ENCODE results near the gene HOXD1.

HOXD1 gene

GRCh38 chr2:176234940-176235339 is 46.5 kb downstream of the HOXD1 start:
- Histone ChIP-seq H3K4me3 (ENCODE audit: low read length) (no peak overlapping the region), H3K27ac (ENCODE audit: low read depth, low read length) (no peak overlapping the region), H3K4me1 (ENCODE audit: insufficient read depth, low read length) (no peaks in the 10 kb centered on the region), H3K36me3 (ENCODE audit: insufficient read depth, low read length) (no peaks in the 10 kb centered on the region), H3K9me3 (ENCODE audit: insufficient read depth, low read depth, low read length) (no peaks in the 10 kb centered on the region), H3K9ac (ENCODE audit: low read depth, low read length) (no peak overlapping the region), H3K27me3 (ENCODE audit: insufficient read depth, low read length) (no peaks in the 10 kb centered on the region)
- 87% methylated on average over 1 of the region's 1 CpG for WGBS

- Histone ChIP-seq H3K36me3 (ENCODE audit: insufficient read depth, low read length) (no peaks in the 10 kb centered on the region), H3K9me3 (ENCODE audit: insufficient read depth, low read depth, low read length) (no peaks in the 10 kb centered on the region), H3K4me1 (ENCODE audit: insufficient read depth, low read length) (no peaks in the 10 kb centered on the region), H3K27me3 (ENCODE audit: insufficient read depth, low read length) (no peaks in the 10 kb centered on the region), H3K9ac (ENCODE audit: low read depth, low read length) (no peak overlapping the region), H3K27ac (ENCODE audit: low read depth, low read length) (no peak overlapping the region), H3K4me3 (ENCODE audit: low read length) (no peak overlapping the region)
- 86% methylated on average over 4 of the region's 4 CpGs for WGBS
These were observed 49.0 kb downstream of the HOXD1 start for GRCh38 chr2:176237456-176237855.

DNA sequence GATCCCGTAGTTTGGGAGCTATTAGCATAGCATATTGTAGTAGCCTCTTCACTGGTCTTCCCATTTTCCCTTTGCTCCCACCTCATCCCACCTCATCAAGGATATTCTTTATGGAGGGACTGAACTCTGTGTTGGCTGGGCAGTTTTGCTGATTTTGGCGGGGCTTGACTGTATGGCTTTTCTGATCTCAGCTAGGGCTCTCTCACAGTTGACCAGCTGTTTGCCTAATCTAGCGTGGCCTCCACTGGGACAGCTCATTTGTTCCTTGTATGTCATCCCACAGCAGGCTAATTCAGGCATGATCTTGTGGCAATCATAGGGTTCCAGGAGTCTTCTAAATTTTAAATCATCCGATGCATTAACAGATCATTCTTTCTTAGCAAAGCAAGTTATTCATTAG is 50.6 kb downstream of the HOXD1 start:
- no peaks in the 10 kb centered on the region for H3K4me1 ChIP-seq (ENCODE audit: insufficient read depth, low read length)
- no peak overlapping the region for H3K4me3 ChIP-seq (ENCODE audit: low read length)
- no peaks in the 10 kb centered on the region for H3K36me3 ChIP-seq (ENCODE audit: insufficient read depth, low read length)
- no peaks in the 10 kb centered on the region for H3K9me3 ChIP-seq (ENCODE audit: insufficient read depth, low read depth, low read length)
- H3K27me3 ChIP-seq (ENCODE audit: insufficient read depth, low read length): no peaks in the 10 kb centered on the region
- no peak overlapping the region for H3K9ac ChIP-seq (ENCODE audit: low read depth, low read length)
- no peak overlapping the region for H3K27ac ChIP-seq (ENCODE audit: low read depth, low read length)
- 92% methylated on average over 4 of the region's 4 CpGs for WGBS

DNA sequence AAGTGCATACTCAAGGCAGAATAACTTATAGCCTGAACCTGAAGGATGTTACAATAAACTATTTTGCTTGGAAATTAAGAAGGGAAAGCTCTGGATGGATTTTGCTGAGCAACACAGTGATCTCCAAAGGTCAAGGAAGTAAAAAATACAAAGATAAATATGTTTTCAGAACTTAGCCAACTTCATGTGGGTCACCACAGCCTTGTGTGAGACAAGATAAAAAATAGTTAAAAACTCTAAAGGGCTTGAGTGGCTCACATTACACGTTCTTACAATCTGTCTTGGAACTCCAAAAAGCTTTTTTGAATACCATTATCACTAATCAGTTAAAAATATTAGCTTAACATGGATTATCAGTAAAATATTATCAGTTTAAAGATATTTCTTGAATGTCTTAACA is 51.8 kb downstream of the HOXD1 start:
- H3K27ac ChIP-seq (ENCODE audit: low read depth, low read length): no peak overlapping the region
- H3K9me3 ChIP-seq (ENCODE audit: insufficient read depth, low read depth, low read length): no peaks in the 10 kb centered on the region
- no peaks in the 10 kb centered on the region for H3K36me3 ChIP-seq (ENCODE audit: insufficient read depth, low read length)
- no peaks in the 10 kb centered on the region for H3K27me3 ChIP-seq (ENCODE audit: insufficient read depth, low read length)
- WGBS: no CpG with 5 or more reads among the region's 1 CpG
- no peak overlapping the region for H3K4me3 ChIP-seq (ENCODE audit: low read length)
- no peaks in the 10 kb centered on the region for H3K4me1 ChIP-seq (ENCODE audit: insufficient read depth, low read length)
- no peak overlapping the region for H3K9ac ChIP-seq (ENCODE audit: low read depth, low read length)
